HepG2 (cell line): ENCODE results near the gene CYP4F8. TPM values are rescaled to one million over a fixed set of nuclear protein-coding genes. Genes with fewer than 3 reads are reported as not detected.

Experiments used
- AGO1 ChIP-seq: fragments of 200-400 bp; formaldehyde crosslinking; IDR thresholded peaks from 2 replicates; pipeline ENCODE4 v1.6.1; 2017; ENCODE audit warnings: mild to moderate bottlenecking, low read depth, low read length, moderate library complexity; ENCODE audit not compliant: poor library complexity, severe bottlenecking
- ARNT2 ChIP-seq: sonication (generic); formaldehyde crosslinking; IDR thresholded peaks from 2 replicates; pipeline ENCODE4 v1.8.0; 2022; ENCODE audit warnings: mild to moderate bottlenecking, low read depth, missing genetic modification reagents, moderate library complexity
- ATF7 ChIP-seq, 2 experiments: fragments of 450-650 bp in 1 of 2; sonication (generic) in 1 of 2; formaldehyde crosslinking in 1 of 2; IDR thresholded peaks; 2 replicates each; pipeline versions ENCODE4 v1.4.0 to v1.6.1; 2016 to 2020; ENCODE audit warnings: antibody characterized with exemption in 1 of 2, mild to moderate bottlenecking in 1 of 2, missing genetic modification reagents in 1 of 2
- DR1 ChIP-seq: sonication (generic); formaldehyde crosslinking; IDR thresholded peaks from 2 replicates; pipeline ENCODE4 v1.8.0; 2021; ENCODE audit warnings: mild to moderate bottlenecking, missing genetic modification reagents, inconsistent platforms
- ELF4 ChIP-seq: sonication (generic); formaldehyde crosslinking; IDR thresholded peaks from 2 replicates; pipeline ENCODE4 v1.5.0; 2020; ENCODE audit warnings: missing genetic modification reagents, mild to moderate bottlenecking, moderate library complexity, borderline replicate concordance
- EZH2 ChIP-seq: conservative IDR thresholded peaks from 2 replicates; pipeline ENCODE4 v1.6.1; 2012; ENCODE audit warnings: mild to moderate bottlenecking, low read depth, low read length, moderate library complexity
- GATAD1 ChIP-seq: IDR thresholded peaks from 2 replicates; pipeline ENCODE4 v1.6.1; 2016; ENCODE audit warnings: missing genetic modification reagents, missing compliant biosample characterization
- HDAC2 ChIP-seq: sonication (generic); formaldehyde crosslinking; IDR thresholded peaks from 2 replicates; pipeline ENCODE4 v1.4.0; 2020; ENCODE audit warnings: missing genetic modification reagents
- KLF11 ChIP-seq: IDR thresholded peaks from 2 replicates; pipeline ENCODE4 v1.6.1; 2016; ENCODE audit warnings: missing compliant biosample characterization
- KLF16 ChIP-seq, 2 experiments: sonication (generic) in 1 of 2; formaldehyde crosslinking in 1 of 2; IDR thresholded peaks; 2 replicates each; pipeline versions ENCODE4 v1.6.1 to v1.8.0; 2016 to 2023; ENCODE audit warnings: missing genetic modification reagents in 2 of 2, missing compliant biosample characterization in 1 of 2
- MBD4 ChIP-seq: IDR thresholded peaks from 2 replicates; pipeline ENCODE4 v1.6.1; 2012; ENCODE audit warnings: low read length, inconsistent platforms, borderline replicate concordance
- MTA1 ChIP-seq: sonication (generic); formaldehyde crosslinking; IDR thresholded peaks from 2 replicates; pipeline ENCODE4 v1.4.0; 2020; ENCODE audit warnings: missing genetic modification reagents, mild to moderate bottlenecking, borderline replicate concordance
- NFIB ChIP-seq: sonication (generic); formaldehyde crosslinking; IDR thresholded peaks from 2 replicates; pipeline ENCODE4 v1.9.0; 2021; ENCODE audit warnings: missing genetic modification reagents, mild to moderate bottlenecking, borderline replicate concordance
- NR2F6 ChIP-seq, 2 experiments: IDR thresholded peaks; 2 replicates each; pipeline ENCODE4 v1.6.1; 2016; ENCODE audit warnings: antibody characterized with exemption in 1 of 2, mild to moderate bottlenecking in 1 of 2
- RBFOX2 ChIP-seq: fragments of 200-400 bp; formaldehyde crosslinking; IDR thresholded peaks from 2 replicates; pipeline ENCODE4 v1.6.1; 2017; ENCODE audit warnings: low read depth, mild to moderate bottlenecking, low read length
- RBM39 ChIP-seq: fragments of 200-400 bp; formaldehyde crosslinking; IDR thresholded peaks from one replicate; pipeline ENCODE4 v1.6.1; 2018; ENCODE audit warnings: antibody characterized with exemption, mild to moderate bottlenecking, low read depth, low read length; ENCODE audit not compliant: poor library complexity, severe bottlenecking
- SMAD9 ChIP-seq: sonication (generic); formaldehyde crosslinking; IDR thresholded peaks from 2 replicates; pipeline ENCODE4 v1.5.1; 2020; ENCODE audit warnings: mild to moderate bottlenecking, missing genetic modification reagents
- SMC3 ChIP-seq: IDR thresholded peaks from 2 replicates; pipeline ENCODE4 v1.6.1; 2011; ENCODE audit warnings: low read length, improper control_type of control experiment
- ZC3H13 ChIP-seq: sonication (generic); formaldehyde crosslinking; IDR thresholded peaks from 2 replicates; pipeline ENCODE4 v1.8.1; 2023; ENCODE audit warnings: mild to moderate bottlenecking, missing genetic modification reagents, moderate library complexity
- ZFP36L1 ChIP-seq: sonication (generic); formaldehyde crosslinking; IDR thresholded peaks from 2 replicates; pipeline ENCODE4 v1.8.0; 2022; ENCODE audit warnings: mild to moderate bottlenecking, missing genetic modification reagents, moderate library complexity
- ZNF282 ChIP-seq: fragments of 450-650 bp; IDR thresholded peaks from 2 replicates; pipeline ENCODE4 v1.6.1; 2018; ENCODE audit not compliant: partially characterized antibody
- ZNF563 ChIP-seq: sonication (generic); formaldehyde crosslinking; IDR thresholded peaks from 2 replicates; pipeline ENCODE4 v1.8.0; 2022; ENCODE audit warnings: mild to moderate bottlenecking, moderate library complexity, missing genetic modification reagents
- ZNF740 ChIP-seq: sonication (generic); formaldehyde crosslinking; IDR thresholded peaks from 2 replicates; pipeline ENCODE4 v1.4.0; 2020; ENCODE audit warnings: missing genetic modification reagents
- ZSCAN9 ChIP-seq: IDR thresholded peaks from 2 replicates; pipeline ENCODE4 v1.6.1; 2016; ENCODE audit warnings: borderline replicate concordance
- polyA plus RNA-seq, 8 experiments: library from polyadenylated mRNA; depleted of rRNA in 3 of 8; stranded (reverse) in 7 of 8; unstranded in 1 of 8; fragments of >200 nt; fragmentation: Illumina TruSeq in 4 of 8; extraction: Trizol in 4 of 8; gene quantifications; 2 replicates each; pipeline versions ENCODE4 v1.2.1 to v1.2.3, GENCODE V29; 2011 to 2016; ENCODE audit warnings: low read depth in 4 of 8, missing spikeins in 1 of 8, mixed read lengths in 1 of 8; ENCODE audit not compliant: insufficient read depth in 1 of 8
- total RNA-seq, 5 experiments: library from RNA; depleted of rRNA; stranded (reverse); fragments of >200 nt; fragmentation: Illumina TruSeq; extraction: Trizol; gene quantifications; 2 replicates each; pipeline ENCODE4 v1.2.3, GENCODE V29; 2016; ENCODE audit warnings: low read depth in 1 of 5
- TF ChIP-seq, protein P1 (sequence below): sonication (generic); formaldehyde crosslinking; IDR thresholded peaks from 2 replicates; pipeline ENCODE4 v1.5.0; 2020; ENCODE audit warnings: mild to moderate bottlenecking, missing genetic modification reagents
- TF ChIP-seq, protein P2 (sequence below): sonication (generic); formaldehyde crosslinking; IDR thresholded peaks from 2 replicates; pipeline ENCODE4 v1.4.0; 2020; ENCODE audit warnings: missing genetic modification reagents, low read depth, mild to moderate bottlenecking, borderline replicate concordance
- TF ChIP-seq, protein P3 (sequence below): sonication (generic); formaldehyde crosslinking; IDR thresholded peaks from 2 replicates; pipeline ENCODE4 v1.4.0; 2020; ENCODE audit warnings: mild to moderate bottlenecking, missing genetic modification reagents

The CYP4F8 gene
- total and polyA plus RNA-seq, 2 of the 13 experiments (the other 11 are each of a cell fraction or from before 2014, with no cell fraction given), result not detected

DNA sequence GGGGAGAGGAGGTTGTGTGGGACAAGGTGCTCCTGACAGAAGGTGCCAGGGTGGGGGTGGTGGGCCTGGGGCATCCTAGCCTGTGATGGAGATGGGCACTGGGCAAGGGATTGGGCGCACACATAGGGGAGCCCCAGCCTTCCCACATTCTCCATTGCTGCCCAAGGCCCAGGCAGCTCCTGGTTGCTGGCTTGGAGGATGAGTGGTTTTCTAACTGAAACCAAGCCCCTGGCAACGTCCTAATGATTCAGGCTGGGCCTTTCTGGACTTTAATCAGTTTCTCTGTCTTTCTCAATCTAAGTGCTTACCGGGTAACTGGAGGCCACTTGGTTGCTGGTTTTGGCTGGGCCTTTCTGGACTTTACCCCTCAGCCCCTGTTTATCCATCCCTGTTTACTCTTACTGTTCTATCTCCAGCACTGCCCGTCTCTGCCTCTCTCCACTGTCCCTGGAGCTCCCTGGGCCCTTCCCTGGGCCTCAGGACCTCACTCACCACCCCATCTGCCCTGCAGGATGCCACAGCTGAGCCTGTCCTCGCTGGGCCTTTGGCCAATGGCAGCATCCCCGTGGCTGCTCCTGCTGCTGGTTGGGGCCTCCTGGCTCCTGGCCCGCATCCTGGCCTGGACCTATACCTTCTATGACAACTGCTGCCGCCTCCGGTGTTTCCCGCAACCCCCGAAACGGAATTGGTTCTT lies 26.0 kb downstream of the CYP4F8 start (continued):
- TF ChIP-seq NFIB (CRISPR knock-in tag) (no peak), KLF11 (CRISPR knock-in tag) (peak; percentile 63; the same call in 1 of the 2 replicates), ELF4 (CRISPR knock-in tag) (no peak), EZH2 (no peak), SMC3 (no peak), HDAC2 (CRISPR knock-in tag) (peak; percentile 72), MTA1 (0 out of 2 replicates have a peak, but pooled peaks have one; percentile 18), KLF16 (CRISPR knock-in tag; IDR thresholded peaks at IDR 0.05) (no peak; a peak in 1 of 4 replicates), ZFP36L1 (CRISPR knock-in tag) (no peak), SMAD9 (CRISPR knock-in tag) (no peak), DR1 (CRISPR knock-in tag) (0 out of 2 replicates have a peak, but pooled peaks have one; percentile 6), MBD4 (no peak), AGO1 (peak; percentile 26), RBFOX2 (peak; percentile 70), GATAD1 (CRISPR knock-in tag) (0 out of 2 replicates have a peak, but pooled peaks have one; percentile 13), ZNF740 (CRISPR knock-in tag) (no peak), NR2F6 (IDR thresholded peaks at IDR 0.05) (peak; percentile 35), NR2F6 (CRISPR knock-in tag; IDR thresholded peaks at IDR 0.05) (no peak; the same call in 1 of the 2 replicates), ARNT2 (CRISPR knock-in tag) (peak; percentile 71; the same call in 1 of the 2 replicates), RBM39 (peak; percentile 17), ZC3H13 (CRISPR knock-in tag) (no peak), ATF7 (IDR thresholded peaks at IDR 0.05) (no peak), ATF7 (CRISPR knock-in tag; IDR thresholded peaks at IDR 0.05) (no peak), ZSCAN9 (CRISPR knock-in tag) (no peak), ZNF282 (no peak), ZNF563 (CRISPR knock-in tag) (0 out of 2 replicates have a peak, but pooled peaks have one; percentile 19)
- TF ChIP-seq, protein P1, sequence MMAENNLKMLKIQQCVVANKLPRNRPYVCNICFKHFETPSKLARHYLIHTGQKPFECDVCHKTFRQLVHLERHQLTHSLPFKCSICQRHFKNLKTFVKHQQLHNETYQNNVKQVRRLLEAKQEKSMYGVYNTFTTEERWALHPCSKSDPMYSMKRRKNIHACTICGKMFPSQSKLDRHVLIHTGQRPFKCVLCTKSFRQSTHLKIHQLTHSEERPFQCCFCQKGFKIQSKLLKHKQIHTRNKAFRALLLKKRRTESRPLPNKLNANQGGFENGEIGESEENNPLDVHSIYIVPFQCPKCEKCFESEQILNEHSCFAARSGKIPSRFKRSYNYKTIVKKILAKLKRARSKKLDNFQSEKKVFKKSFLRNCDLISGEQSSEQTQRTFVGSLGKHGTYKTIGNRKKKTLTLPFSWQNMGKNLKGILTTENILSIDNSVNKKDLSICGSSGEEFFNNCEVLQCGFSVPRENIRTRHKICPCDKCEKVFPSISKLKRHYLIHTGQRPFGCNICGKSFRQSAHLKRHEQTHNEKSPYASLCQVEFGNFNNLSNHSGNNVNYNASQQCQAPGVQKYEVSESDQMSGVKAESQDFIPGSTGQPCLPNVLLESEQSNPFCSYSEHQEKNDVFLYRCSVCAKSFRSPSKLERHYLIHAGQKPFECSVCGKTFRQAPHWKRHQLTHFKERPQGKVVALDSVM, result peak; percentile 71; the same call in 1 of the 2 replicates
- TF ChIP-seq, protein P2, sequence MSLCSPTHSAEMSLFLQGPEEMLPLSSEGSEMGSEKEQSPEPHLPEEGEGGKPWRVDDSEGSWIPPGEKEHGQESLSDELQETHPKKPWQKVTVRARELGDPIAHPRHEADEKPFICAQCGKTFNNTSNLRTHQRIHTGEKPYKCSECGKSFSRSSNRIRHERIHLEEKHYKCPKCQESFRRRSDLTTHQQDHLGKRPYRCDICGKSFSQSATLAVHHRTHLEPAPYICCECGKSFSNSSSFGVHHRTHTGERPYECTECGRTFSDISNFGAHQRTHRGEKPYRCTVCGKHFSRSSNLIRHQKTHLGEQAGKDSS (CRISPR knock-in tag), result no peak; the same call in 1 of the 2 replicates
- TF ChIP-seq, protein P3, sequence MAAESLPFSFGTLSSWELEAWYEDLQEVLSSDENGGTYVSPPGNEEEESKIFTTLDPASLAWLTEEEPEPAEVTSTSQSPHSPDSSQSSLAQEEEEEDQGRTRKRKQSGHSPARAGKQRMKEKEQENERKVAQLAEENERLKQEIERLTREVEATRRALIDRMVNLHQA, result no peak
